ENCODE measurements around the gene BGLAP. TPM values are rescaled to one million over a fixed set of nuclear protein-coding genes. Genes with fewer than 3 reads are reported as not detected.

Gene BGLAP
- total and polyA plus RNA-seq, 2 donors (not counting 3 experiments of a cell fraction or from before 2014, with no cell fraction given), result 0.65 to 1.0 TPM

- H2AFZ ChIP-seq (ENCODE audit: low read depth, low read length), result no peak overlapping the region
- no peak overlapping the region for H3K4me2 ChIP-seq (ENCODE audit: insufficient read depth, low read length)
- dilution Hi-C loops (cut with MboI; ENCODE audit: extremely low pct_ligation_motif_present, low sequenced_read_pairs), result no loop called here
- no peaks in the 10 kb centered on the region for H3K9me1 ChIP-seq (replicated peaks; ENCODE audit: control insufficient read depth, extremely low read depth, insufficient read depth, low read length)
- no TSS peak for BruUV-seq (replicated peaks)
- ChIA-PET POLR2A (no interaction called here), CTCF (interaction anchor here (0.6 to 1.5 kb wide), 7 partner anchors 8 to 155 kb away, joined by 3 to 7 read pairs (median 3); partner anchors contain the start of gene GLMP)
- intact Hi-C loops (cut with micrococcal nuclease), result no loop called here
- no peaks in the 10 kb centered on the region for H4K20me1 ChIP-seq (replicated peaks; ENCODE audit: control insufficient read depth, extremely low read depth, insufficient read depth, low read length)
- H3K9ac ChIP-seq (replicated peaks; ENCODE audit: extremely low read depth, insufficient read depth, low read length), result no peak overlapping the region
- FAIRE-seq, result peak; percentile 61
- H3K27ac ChIP-seq (ENCODE audit: insufficient read depth, low read depth, low read length), result no peak overlapping the region
- H3K27me3 ChIP-seq (ENCODE audit: control insufficient read depth in 2 of 2, insufficient read depth in 2 of 2, low read length in 2 of 2), result no peaks in the 10 kb centered on the region
- H3K79me2 ChIP-seq (ENCODE audit: control insufficient read depth, insufficient read depth, low read length), result no peaks in the 10 kb centered on the region
- no peak overlapping the region for H3K4me3 ChIP-seq (replicated peaks in 1 of 3; ENCODE audit: insufficient read depth in 1 of 3, low read depth in 1 of 3, low read length in 3 of 3)
- peaks cover 8% of the 10 kb centered on the region for H3K4me1 ChIP-seq (ENCODE audit: control insufficient read depth, extremely low read depth, insufficient read depth, low read length)
- TF ChIP-seq GATA2 (IDR thresholded peaks at IDR 0.05; ENCODE audit: insufficient read depth, insufficient read length, low read depth, low read length) (peak; percentile 36), CTCF (IDR thresholded peaks at IDR 0.05; ENCODE audit: extremely low read depth in 1 of 2, insufficient read depth in 1 of 2, low read depth in 1 of 2, low read length in 2 of 2) (no peak)
- no peaks in the 10 kb centered on the region for H3K9me3 ChIP-seq (replicated peaks; ENCODE audit: control insufficient read depth, insufficient read depth, low read length)
- peaks cover 16 to 53% of the 10 kb centered on the region in 2 experiments for H3K36me3 ChIP-seq (ENCODE audit: control insufficient read depth in 2 of 2, extremely low read depth in 1 of 2, insufficient read depth in 2 of 2, low read length in 2 of 2)
- DNase-seq (ENCODE audit: low read depth, low spot score), result peak; percentile 18
Measured at GRCh38 chr1:156251527-156251926, 9.5 kb downstream of the BGLAP start.

GRCh38 chr1:156253634-156254033, 11.7 kb downstream of the BGLAP start:
- FAIRE-seq (no peak), DNase-seq (ENCODE audit: low read depth, low spot score) (no peak)
- Histone ChIP-seq H2AFZ (ENCODE audit: low read depth, low read length) (no peak overlapping the region), H3K27me3 (ENCODE audit: control insufficient read depth in 2 of 2, insufficient read depth in 2 of 2, low read length in 2 of 2) (no peaks in the 10 kb centered on the region), H3K27ac (ENCODE audit: insufficient read depth, low read depth, low read length) (no peak overlapping the region), H3K4me3 (replicated peaks in 1 of 3; ENCODE audit: insufficient read depth in 1 of 3, low read depth in 1 of 3, low read length in 3 of 3) (no peak overlapping the region), H3K4me2 (ENCODE audit: insufficient read depth, low read length) (no peak overlapping the region), H3K9me1 (replicated peaks; ENCODE audit: control insufficient read depth, extremely low read depth, insufficient read depth, low read length) (no peaks in the 10 kb centered on the region), H3K4me1 (ENCODE audit: control insufficient read depth, extremely low read depth, insufficient read depth, low read length) (peaks cover 8% of the 10 kb centered on the region), H3K36me3 (ENCODE audit: control insufficient read depth in 2 of 2, extremely low read depth in 1 of 2, insufficient read depth in 2 of 2, low read length in 2 of 2) (peaks cover 23 to 67% of the 10 kb centered on the region in 2 experiments), H3K79me2 (ENCODE audit: control insufficient read depth, insufficient read depth, low read length) (no peaks in the 10 kb centered on the region), H4K20me1 (replicated peaks; ENCODE audit: control insufficient read depth, extremely low read depth, insufficient read depth, low read length) (no peaks in the 10 kb centered on the region), H3K9me3 (replicated peaks; ENCODE audit: control insufficient read depth, insufficient read depth, low read length) (no peaks in the 10 kb centered on the region), H3K9ac (replicated peaks; ENCODE audit: extremely low read depth, insufficient read depth, low read length) (no peak overlapping the region)
- dilution Hi-C loops (cut with MboI; ENCODE audit: extremely low pct_ligation_motif_present, low sequenced_read_pairs) (no loop called here), intact Hi-C loops (cut with micrococcal nuclease) (no loop called here)
- CTCF ChIA-PET, result interaction anchor here (1.6 kb wide), 1 partner anchor 108 kb away, joined by 6 read pairs; no protein-coding TSS in a partner anchor
- TF ChIP-seq POLR2AphosphoS5 (IDR thresholded peaks at IDR 0.05; ENCODE audit: insufficient read depth, low read depth, low read length), result no peak
- no peak for TF ChIP-seq GATA2 (IDR thresholded peaks at IDR 0.05; ENCODE audit: insufficient read depth, insufficient read length, low read depth, low read length)
- no peak for TF ChIP-seq FOS (IDR thresholded peaks at IDR 0.05; ENCODE audit: borderline replicate concordance, insufficient read depth, low read length)
- no peak for TF ChIP-seq CTCF (IDR thresholded peaks at IDR 0.05; ENCODE audit: extremely low read depth in 1 of 2, insufficient read depth in 1 of 2, low read depth in 1 of 2, low read length in 2 of 2)
- TF ChIP-seq JUN (IDR thresholded peaks at IDR 0.05; ENCODE audit: borderline replicate concordance, insufficient read depth, insufficient read length, low read depth), result no peak
- BruUV-seq (replicated peaks), result no TSS peak
- POLR2A ChIA-PET, result no interaction called here
